ENCODE measurements around the gene WBP2. TPM values are rescaled to one million over a fixed set of nuclear protein-coding genes. Genes with fewer than 3 reads are reported as not detected.

Gene WBP2
- total RNA-seq (100 to 1,000 TPM; 130 to 210 (median 173) TPM), polyA plus RNA-seq (100 to 1,000 TPM; 155 to 205 TPM)
- long read RNA-seq, donor 1, transcript WBP2-201 (8 exons, 1,944 nt), result major isoform, 34 of 213 reads
- long read RNA-seq, donor 1, partial matches to known transcripts, result 17 of 213 reads
- long read RNA-seq, donor 1, other reads (novel, unspliced or antisense), result 159 of 213 reads
- long read RNA-seq, donor 2, transcript WBP2-201 (8 exons, 1,944 nt), result major isoform, 39 of 252 reads
- long read RNA-seq, donor 2, partial matches to known transcripts, result 15 of 252 reads
- long read RNA-seq, donor 2, other reads (novel, unspliced or antisense), result 192 of 252 reads
- long read RNA-seq, donor 3, transcript WBP2-209 (4 exons, 747 nt), result minor isoform, 13 of 364 reads
- long read RNA-seq, donor 3, transcript WBP2-201 (8 exons, 1,944 nt), result major isoform, 120 of 364 reads
- long read RNA-seq, donor 3, partial matches to known transcripts, result 70 of 364 reads
- long read RNA-seq, donor 3, other reads (novel, unspliced or antisense), result 160 of 364 reads

- Histone ChIP-seq H3K9me3 (no peaks in the 10 kb centered on the region), H3K27ac (peak within 1 kb of the TSS; percentile 96 to 99 (median 98)), H3K4me3 (peak within 1 kb of the TSS; percentile 79 to 97 (median 83)), H3K4me1 (peaks cover 27 to 76% (median 61%) of the 10 kb centered on the region in 9 donors), H3K27me3 (no peaks in the 10 kb centered on the region), H3K36me3 (peaks cover 0 to 30% (median 7%) of the 10 kb centered on the region in 9 donors)
- ATAC-seq, result peak; percentile 90 to 96 (median 93)
- DNase-seq, result peak; percentile 94 to 99
- WGBS, 2 donors, result 0% methylated on average over 54 to 58 of the region's 58 CpGs
- intact Hi-C loops (cut with DNase I), result loop anchor here in 5 of 10 donors (1.0 to 5.0 kb wide), 6 partner anchors 23 to 73 kb away; partner anchors contain the start of genes UNK (in 4 of the 5), TRIM65 (in 3 of the 5) and TRIM47 (in 1 of the 5)
- peak in 8 of 9 donors; percentile 17 to 77 (median 53) for TF ChIP-seq CTCF (IDR thresholded peaks at IDR 0.05)
These were observed at the start of gene WBP2 for GRCh38 chr17:75855310-75856061. TSS of gene WBP2 (minus strand) at chr17:75855335. CDS start at chr17:75855297, 38 bp downstream.

GRCh38 chr17:75902406-75902805 lies 47.3 kb upstream of the WBP2 start:
- Histone ChIP-seq H3K9me3 (no peaks in the 10 kb centered on the region), H3K36me3 (peaks cover 6 to 59% (median 30%) of the 10 kb centered on the region in 9 donors), H3K4me1 (peaks cover 7 to 30% (median 21%) of the 10 kb centered on the region in 9 donors), H3K4me3 (no peak overlapping the region), H3K27ac (no peak overlapping the region), H3K27me3 (no peaks in the 10 kb centered on the region)
- WGBS, 2 donors, result 95% methylated on average over 6 of the region's 6 CpGs
- no peak for TF ChIP-seq CTCF (IDR thresholded peaks at IDR 0.05)
- ATAC-seq (no peak), DNase-seq (no peak)
- intact Hi-C loops (cut with DNase I), result loop anchor here in 3 of 10 donors (10.0 kb wide), 3 partner anchors 82 to 392 kb away; partner anchors contain the start of gene UBALD2 (in 1 of the 3)

- no peak for DNase-seq
- Histone ChIP-seq H3K4me1 (peaks cover 11 to 35% (median 26%) of the 10 kb centered on the region in 9 donors), H3K27me3 (no peaks in the 10 kb centered on the region), H3K4me3 (no peak overlapping the region), H3K27ac (no peak overlapping the region), H3K36me3 (peaks cover 6 to 59% (median 30%) of the 10 kb centered on the region in 9 donors), H3K9me3 (no peaks in the 10 kb centered on the region)
- intact Hi-C loops (cut with DNase I), result loop anchor here in 3 of 10 donors (10.0 kb wide), 3 partner anchors 83 to 393 kb away; partner anchors contain the start of gene UBALD2 (in 1 of the 3)
- ATAC-seq, result no peak
- no peak for TF ChIP-seq CTCF (IDR thresholded peaks at IDR 0.05)
- WGBS, 2 donors, result 88 to 91% methylated on average over 18 of the region's 18 CpGs
These were observed 46.6 kb upstream of the WBP2 start for GRCh38 chr17:75901727-75902126.

Measured in heart right ventricle (tissue), 16 donors.